Stimulated activated CD8-positive, alpha-beta memory T cell treated with anti-CD3 and anti-CD28 coated beads, Interleukin-2, amount 100 ng/mL, for 1 hour (primary cell): ENCODE results near the gene MYCT1.

ENCODE experiments used
- DNase-seq, 2 donors: peaks; one replicate each; pipeline ENCODE4 v3.0.0-alpha.2; 2020; ENCODE audit warnings: low read depth in 2 of 2

MYCT1 gene

GRCh38 chr6:152721956-152722355 lies 24.3 kb downstream of the MYCT1 start:
- no peak for DNase-seq

DNA sequence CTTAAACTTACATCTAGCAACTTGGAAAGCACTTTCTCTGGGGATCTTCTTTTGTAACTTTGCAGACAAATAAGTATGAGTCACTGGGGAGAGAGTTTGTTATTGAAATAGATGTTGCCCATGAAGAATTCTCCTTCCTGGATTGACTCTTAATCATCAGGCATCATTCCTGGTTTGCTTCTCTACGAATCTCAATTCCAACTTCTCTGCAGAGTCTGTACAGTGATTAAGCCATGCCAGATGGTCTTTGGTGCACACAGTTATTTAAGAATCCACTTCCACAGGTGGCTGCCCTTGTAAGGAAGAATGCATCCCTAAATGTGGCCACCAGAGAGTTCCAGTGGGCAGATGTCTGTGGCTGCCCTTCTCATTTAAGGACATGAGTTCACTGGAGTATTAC lies 25.7 kb downstream of the MYCT1 start:
- no peak for DNase-seq

DNA sequence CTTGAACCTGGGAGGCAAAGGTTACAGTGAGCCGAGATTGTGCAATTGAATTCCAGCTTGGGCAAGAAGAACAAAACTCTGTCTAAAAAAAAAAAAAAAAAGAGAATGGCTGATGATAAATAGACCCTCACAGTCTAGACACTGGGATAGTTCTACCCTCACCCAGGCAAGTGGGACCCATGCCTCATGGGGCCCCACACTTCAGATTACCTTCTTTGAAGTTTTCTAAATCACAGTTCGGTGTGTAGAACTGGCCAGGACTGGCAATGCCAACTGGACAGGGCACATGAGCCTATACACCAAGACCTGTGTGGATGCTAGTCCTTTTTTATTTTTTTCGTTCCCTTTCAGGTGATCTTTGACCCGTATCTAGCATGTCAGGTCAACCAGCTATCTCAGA lies 28.6 kb downstream of the MYCT1 start:
- no peak for DNase-seq

GRCh38 chr6:152727507-152727906 lies 29.8 kb downstream of the MYCT1 start:
- DNase-seq = no peak

GRCh38 chr6:152734630-152735029 lies 36.9 kb downstream of the MYCT1 start:
- DNase-seq = no peak

DNA sequence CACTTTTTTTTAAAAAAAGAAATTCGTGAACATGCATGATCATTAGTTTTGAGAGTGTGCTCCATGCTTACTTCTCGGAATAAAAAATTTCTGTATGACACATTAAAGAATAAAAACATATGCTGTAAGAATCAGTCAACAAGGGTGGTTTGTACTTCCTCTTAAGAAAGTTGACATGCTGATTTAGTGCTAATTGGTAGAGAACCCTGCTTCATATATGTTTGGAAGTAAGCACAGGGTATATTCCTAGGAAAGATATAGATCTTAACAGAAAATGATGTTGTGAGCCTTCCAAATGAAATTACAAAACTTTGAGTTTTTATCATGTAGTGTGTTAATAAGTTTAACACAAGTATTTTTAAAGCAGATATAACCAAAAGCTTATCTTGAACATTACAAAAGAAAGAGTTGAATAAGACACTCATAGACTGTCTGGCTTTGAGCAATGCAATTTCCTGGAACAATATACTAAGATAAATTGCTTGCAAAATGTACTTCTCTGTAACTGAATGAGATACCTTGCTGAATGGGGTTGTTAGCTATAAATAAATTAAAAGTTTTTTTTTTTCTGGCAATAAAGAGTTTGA lies 39.1 kb downstream of the MYCT1 start:
- DNase-seq = no peak

GRCh38 chr6:152745509-152746171 lies 47.9 kb downstream of the MYCT1 start:
- no peak for DNase-seq

GRCh38 chr6:152746172-152746553 lies 48.5 kb downstream of the MYCT1 start:
- DNase-seq = no peak

GRCh38 chr6:152748843-152749242 lies 51.1 kb downstream of the MYCT1 start:
- no peak for DNase-seq

DNA sequence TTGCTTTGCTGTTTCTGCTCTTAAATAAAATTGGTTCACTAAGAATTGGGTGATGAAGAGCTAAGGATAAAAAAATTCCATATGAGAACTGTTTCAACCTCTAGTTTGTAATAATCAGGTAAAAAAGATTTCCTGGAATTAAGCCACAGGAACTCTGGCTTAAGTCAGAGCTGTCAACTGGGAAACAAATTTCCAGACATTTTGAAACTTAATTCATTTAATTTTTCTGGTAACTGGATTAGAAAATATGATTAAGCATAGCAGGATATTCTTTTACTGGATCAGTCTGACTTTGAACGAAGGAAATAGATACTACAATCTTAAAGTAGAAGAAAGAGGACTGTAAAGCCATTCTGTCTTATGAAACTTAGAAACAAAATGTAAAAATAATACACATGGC lies 51.6 kb downstream of the MYCT1 start:
- DNase-seq = no peak

DNA sequence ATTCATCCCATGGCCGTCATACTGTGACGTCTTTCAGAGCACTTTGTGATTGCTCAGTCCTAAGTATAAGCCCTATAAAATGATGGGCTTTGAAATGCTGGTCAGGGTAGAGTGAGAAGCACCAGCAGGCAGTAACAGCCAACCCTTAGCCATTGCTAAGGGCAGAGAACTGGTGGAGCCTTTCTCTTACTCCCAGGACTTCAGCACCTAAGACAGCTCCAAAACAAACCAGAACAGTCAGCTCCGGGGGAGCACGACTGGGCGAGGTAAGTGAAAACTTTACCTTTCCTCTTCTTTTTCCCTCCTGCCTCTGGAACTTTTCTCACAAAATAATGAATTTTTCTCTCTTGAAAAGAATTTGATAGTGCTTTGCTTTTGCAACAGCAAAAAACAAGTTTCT lies 53.0 kb downstream of the MYCT1 start, which contains the start of gene VIP:
VIP (plus strand) TSS at position 104 of the 400 bp plus-strand sequence. CDS start 1,381 bp downstream, outside the sequence.
- DNase-seq = no peak

DNA sequence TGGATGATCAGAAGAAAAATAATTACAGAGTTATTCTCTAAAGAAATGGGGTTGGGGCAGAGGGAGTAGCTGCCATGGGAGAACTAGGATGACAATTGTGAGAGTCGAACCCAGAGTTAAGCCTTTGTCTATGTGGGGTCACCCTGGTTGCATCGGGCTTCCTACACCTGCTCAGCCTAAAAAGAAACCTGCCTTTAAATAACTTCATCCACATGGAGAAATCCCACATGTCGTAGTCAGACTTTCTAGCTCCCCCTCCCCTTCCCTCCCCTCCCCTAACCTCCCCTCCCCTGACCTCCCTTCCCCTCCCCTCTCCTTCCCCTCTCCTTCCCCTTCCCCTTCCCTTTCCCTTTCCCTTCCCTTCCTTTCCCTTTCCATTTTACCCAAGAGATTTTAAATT lies 67.6 kb downstream of the MYCT1 start:
- no peak for DNase-seq

GRCh38 chr6:152769159-152769558 lies 71.5 kb downstream of the MYCT1 start:
- DNase-seq = no peak

GRCh38 chr6:152769993-152770392 lies 72.3 kb downstream of the MYCT1 start:
- no peak for DNase-seq

GRCh38 chr6:152771061-152771687 lies 73.5 kb downstream of the MYCT1 start:
- DNase-seq = no peak
